IMR-90 (cell line): ENCODE data around the gene SLC66A3. TPM values are rescaled to one million over a fixed set of nuclear protein-coding genes. Genes with fewer than 3 reads are reported as not detected.
"Not testable (repeated sequence)": the region's sequence is repeated elsewhere in the genome, so short reads cannot be mapped to it uniquely, and the experiment has no call there.

Experiments
- ATAC-seq: fragments of 200-7000 bp; cut with Tn5 transposase; 2 replicates; pipeline ENCODE4 v1.9.1; 2020; ENCODE audit warnings: low read depth, mild to moderate bottlenecking, moderate library complexity
- BruUV-seq: library from RNA; stranded (reverse); fragments of 400-500 nt; replicated peaks from 2 replicates; lab custom pipeline; 2021; lab: Mats Ljungman, UMichigan
- CTCF ChIA-PET: fragments of 300-600 bp; formaldehyde crosslinking; extraction: SDS; loops from one replicate; lab custom pipeline; 2021; ENCODE audit warnings: antibody characterized with exemption; lab: Yijun Ruan, JAX
- POLR2A ChIA-PET: fragments of 300-600 bp; sonication (Branson Sonifier 250); formaldehyde crosslinking; loops from one replicate; lab custom pipeline; 2022; ENCODE audit warnings: antibody characterized with exemption; ENCODE audit not compliant: unreplicated experiment; lab: Charles Lee
- DNase-seq: peaks from one replicate; pipeline ENCODE4 v3.0.0; 2013
- H2AFZ ChIP-seq: replicated peaks from 2 replicates; pipeline ENCODE3; 2013; ENCODE audit warnings: low read length, mild to moderate bottlenecking; ENCODE audit not compliant: poor library complexity
- H2AK5ac ChIP-seq: 2 replicates; pipeline ENCODE4 v1.6.1; 2013; ENCODE audit warnings: low read depth, low read length, inconsistent platforms
- H2AK9ac ChIP-seq: replicated peaks from 2 replicates; pipeline ENCODE3; 2013; ENCODE audit warnings: mild to moderate bottlenecking, low read depth, low read length, moderate library complexity; ENCODE audit not compliant: poor library complexity
- H2BK120ac ChIP-seq: 2 replicates; pipeline ENCODE4 v1.6.1; 2013; ENCODE audit warnings: low read depth, low read length, inconsistent platforms
- H2BK15ac ChIP-seq: 3 replicates; pipeline ENCODE4 v1.6.1; 2013; ENCODE audit warnings: low read depth, low read length, inconsistent platforms
- H2BK20ac ChIP-seq: 2 replicates; pipeline ENCODE4 v1.6.1; 2013; ENCODE audit warnings: low read depth, mild to moderate bottlenecking, inconsistent platforms, low read length, moderate library complexity
- H2BK5ac ChIP-seq: 2 replicates; pipeline ENCODE4 v1.6.1; 2013; ENCODE audit warnings: mild to moderate bottlenecking, low read depth, low read length, inconsistent platforms; ENCODE audit not compliant: poor library complexity, severe bottlenecking
- H3K14ac ChIP-seq: replicated peaks from 2 replicates; pipeline ENCODE4 v1.6.1; 2013; ENCODE audit warnings: low read depth, low read length, inconsistent platforms
- H3K18ac ChIP-seq: 2 replicates; pipeline ENCODE4 v1.6.1; 2013; ENCODE audit warnings: low read depth, low read length, control low read depth
- H3K23ac ChIP-seq: 2 replicates; pipeline ENCODE4 v1.6.1; 2013; ENCODE audit warnings: low read depth, low read length, inconsistent platforms
- H3K27ac ChIP-seq: 2 replicates; pipeline ENCODE4 v1.5.1; 2013; ENCODE audit warnings: mild to moderate bottlenecking, control low read depth, low read length; ENCODE audit not compliant: insufficient read depth
- H3K27me3 ChIP-seq: 2 replicates; pipeline ENCODE4 v1.6.1; 2013; ENCODE audit warnings: low read length; ENCODE audit not compliant: control insufficient read depth, insufficient read depth
- H3K36me3 ChIP-seq: 2 replicates; pipeline ENCODE4 v1.6.1; 2013; ENCODE audit warnings: low read length, mixed read lengths; ENCODE audit not compliant: control insufficient read depth, insufficient read depth
- H3K4ac ChIP-seq: 2 replicates; pipeline ENCODE4 v1.6.1; 2013; ENCODE audit warnings: low read depth, low read length, inconsistent platforms
- H3K4me1 ChIP-seq: 2 replicates; pipeline ENCODE4 v1.6.1; 2013; ENCODE audit warnings: low read length, mixed read lengths; ENCODE audit not compliant: control insufficient read depth, insufficient read depth
- H3K4me2 ChIP-seq: 2 replicates; pipeline ENCODE4 v1.6.1; 2013; ENCODE audit warnings: low read depth, mild to moderate bottlenecking, control low read depth, low read length, moderate library complexity
- H3K4me3 ChIP-seq: 2 replicates; pipeline ENCODE4 v1.5.1; 2013; ENCODE audit warnings: low read depth, mild to moderate bottlenecking, control low read depth, low read length, moderate library complexity; ENCODE audit not compliant: insufficient read depth
- H3K56ac ChIP-seq: 2 replicates; pipeline ENCODE4 v1.6.1; 2013; ENCODE audit warnings: low read length, inconsistent platforms; ENCODE audit not compliant: insufficient read depth; ENCODE audit errors: extremely low read depth
- H3K79me1 ChIP-seq, 2 experiments: 2 replicates each; pipeline ENCODE4 v1.6.1; 2013; ENCODE audit warnings: low read length in 2 of 2, inconsistent platforms in 1 of 2, low read depth in 1 of 2
- H3K9ac ChIP-seq: 2 replicates; pipeline ENCODE4 v1.6.1; 2013; ENCODE audit warnings: low read depth, low read length, control low read depth
- H3K9me1 ChIP-seq: 2 replicates; pipeline ENCODE4 v1.6.1; 2013; ENCODE audit warnings: low read length, inconsistent platforms; ENCODE audit not compliant: insufficient read depth
- H3K9me3 ChIP-seq: 2 replicates; pipeline ENCODE4 v1.6.1; 2013; ENCODE audit warnings: low read length; ENCODE audit not compliant: control insufficient read depth, insufficient read depth
- H4K20me1 ChIP-seq: 2 replicates; pipeline ENCODE4 v1.6.1; 2013; ENCODE audit warnings: low read length, inconsistent platforms; ENCODE audit not compliant: insufficient read depth
- H4K5ac ChIP-seq: 2 replicates; pipeline ENCODE4 v1.6.1; 2013; ENCODE audit warnings: mild to moderate bottlenecking, low read depth, low read length, control low read depth
- H4K8ac ChIP-seq, 2 experiments: 2 replicates each; pipeline ENCODE4 v1.6.1; 2013; ENCODE audit warnings: low read depth in 2 of 2, low read length in 2 of 2, control low read depth in 1 of 2, inconsistent platforms in 1 of 2
- H4K91ac ChIP-seq: 2 replicates; pipeline ENCODE4 v1.6.1; 2013; ENCODE audit warnings: low read depth, low read length, inconsistent platforms; ENCODE audit not compliant: insufficient read depth
- MXI1 ChIP-seq: IDR thresholded peaks from 2 replicates; pipeline ENCODE4 v1.6.1; 2012; ENCODE audit warnings: low read depth, mild to moderate bottlenecking, low read length, moderate library complexity, borderline replicate concordance
- WGBS, 2 experiments: methylation state at CpG; one replicate each; pipeline versions ENCODE4 v1.1.5 to v1.1.7; 2013; ENCODE audit warnings: missing lambda C conversion rate in 2 of 2; ENCODE audit not compliant: insufficient read length in 1 of 2; ENCODE audit errors: extremely low coverage in 2 of 2; 5-methylcytosine and 5-hydroxymethylcytosine counted together
- dilution Hi-C: fragments of 300-500 bp; cut with HindIII; formaldehyde crosslinking; loops from one replicate; pipeline ENCODE4 v1.14.3; 2018; ENCODE audit warnings: low sequenced_read_pairs; ENCODE audit not compliant: unreplicated experiment
- in situ Hi-C: fragments of 300-500 bp; cut with MboI; formaldehyde crosslinking; loops from 3 replicates; pipeline ENCODE4 v1.14.3; 2019; ENCODE audit warnings: low sequenced_read_pairs, inconsistent platforms, mixed read lengths
- intact Hi-C: fragments of 100-400 bp; cut with micrococcal nuclease; formaldehyde crosslinking; loops from 2 replicates; pipeline ENCODE4 v1.10.0; 2022
- polyA plus RNA-seq, 3 experiments: library from polyadenylated mRNA; depleted of rRNA; stranded (reverse); fragments of >200 nt; gene quantifications; 2 replicates each; pipeline ENCODE4 v1.2.3, GENCODE V29; 2012; ENCODE audit warnings: low replicate concordance in 1 of 3
- total RNA-seq: library from RNA; depleted of rRNA; stranded (reverse); fragments of >200 nt; gene quantifications from 2 replicates; pipeline ENCODE4 v1.2.3, GENCODE V29; 2012

SLC66A3 gene
- total and polyA plus RNA-seq, 2 of the 4 experiments (the other 2 are of a cell fraction), result 18.1 to 25.2 TPM

DNA sequence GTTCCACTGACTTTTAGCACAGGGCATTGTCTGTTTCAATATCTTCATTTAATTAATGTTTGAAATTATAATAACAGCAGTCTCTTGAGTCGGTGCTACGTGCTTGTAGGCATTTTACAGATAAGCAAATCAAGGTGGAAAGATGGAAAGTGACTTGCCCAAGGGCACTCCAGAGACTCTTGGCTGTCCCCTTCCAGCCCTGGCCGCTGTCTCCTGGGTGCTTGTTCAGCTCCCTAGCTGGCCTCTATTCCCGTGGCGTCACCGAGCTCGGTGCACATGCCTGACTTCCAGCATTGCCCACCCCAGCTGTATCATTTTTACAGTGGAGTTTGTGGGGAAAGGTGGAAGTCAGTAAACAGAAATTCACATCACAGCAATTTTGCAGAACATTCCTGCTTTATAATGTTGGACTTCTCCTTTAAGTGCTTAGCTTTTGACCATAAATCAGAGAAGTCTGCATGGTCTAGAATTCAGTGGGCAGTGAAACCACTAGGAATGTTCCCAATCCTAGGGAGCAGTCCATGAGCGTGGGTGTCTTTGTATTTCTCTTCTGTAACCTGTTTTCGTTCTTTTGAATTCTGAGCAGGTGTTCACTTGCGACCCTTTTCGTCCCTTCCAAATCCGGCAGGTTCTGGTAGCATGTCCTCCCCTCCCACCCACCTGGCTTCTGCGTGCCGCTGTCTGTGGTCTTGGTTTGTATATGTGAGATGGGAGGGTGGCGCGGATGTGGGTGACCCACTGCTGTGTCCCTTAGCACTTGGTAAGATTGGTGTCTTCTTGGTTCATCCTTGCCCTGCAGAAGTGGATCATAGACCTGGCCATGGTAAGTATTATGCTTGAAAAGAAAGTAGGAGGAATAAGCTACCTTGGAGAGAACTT is 8.4 kb downstream of the SLC66A3 start (continued):
- no peak for TF ChIP-seq MXI1

DNA sequence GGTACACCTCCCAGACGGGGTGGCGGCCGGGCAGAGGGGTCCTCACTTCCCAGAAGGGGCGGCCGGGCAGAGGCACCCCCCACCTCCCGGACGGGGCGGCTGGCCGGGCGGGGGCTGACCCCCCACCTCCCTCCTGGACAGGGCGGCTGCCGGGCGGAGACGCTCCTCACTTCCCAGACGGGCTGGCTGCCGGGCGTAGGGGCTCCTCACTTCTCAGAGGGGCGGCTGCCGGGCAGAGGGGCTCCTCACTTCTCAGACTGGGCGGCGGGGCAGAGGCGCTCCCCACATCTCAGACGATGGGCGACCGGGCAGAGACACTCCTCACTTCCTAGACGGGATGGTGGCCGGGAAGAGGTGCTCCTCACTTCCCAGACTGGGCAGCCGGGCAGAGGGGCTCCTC is 9.8 kb downstream of the SLC66A3 start:
- intact Hi-C loops, DNase-seq, H2BK120ac ChIP-seq, H2AK5ac ChIP-seq, in situ Hi-C loops, H2BK5ac ChIP-seq, H3K9ac ChIP-seq, H2BK20ac ChIP-seq, H3K4me3 ChIP-seq, H3K27me3 ChIP-seq, H4K5ac ChIP-seq, H3K14ac ChIP-seq, H3K79me1 ChIP-seq, H4K8ac ChIP-seq, H3K9me1 ChIP-seq, H3K23ac ChIP-seq, H4K91ac ChIP-seq, BruUV-seq, CTCF ChIA-PET, H3K27ac ChIP-seq, dilution Hi-C loops, H2BK15ac ChIP-seq, ATAC-seq, H4K20me1 ChIP-seq, H3K56ac ChIP-seq, H3K4me2 ChIP-seq, H3K4ac ChIP-seq, H3K36me3 ChIP-seq, H2AFZ ChIP-seq, H2AK9ac ChIP-seq, H3K4me1 ChIP-seq, H3K9me3 ChIP-seq, H3K18ac ChIP-seq, POLR2A ChIA-PET: not testable (repeated sequence)
- 95% methylated on average over 4 of the region's 28 CpGs; no CpG with 5 or more reads in 1 of the 2 experiments for WGBS, 2 experiments
